Loucy (cell line): ENCODE results near the gene LHFPL2.

Experiments
- H2AFZ ChIP-seq: fragments of 200-600 bp; sonication (generic); 2 replicates; pipeline ENCODE4 v1.6.0; 2016; ENCODE audit warnings: antibody characterized with exemption, mild to moderate bottlenecking, low read length, moderate library complexity
- H3F3A ChIP-seq: fragments of 200-600 bp; 2 replicates; pipeline ENCODE4 v1.6.0; 2016; ENCODE audit warnings: antibody characterized with exemption, low read depth, mild to moderate bottlenecking
- H3K27me3 ChIP-seq: fragments of 200-600 bp; sonication (generic); 2 replicates; pipeline ENCODE4 v1.6.1; 2014; ENCODE audit warnings: low read length, mild to moderate bottlenecking; ENCODE audit not compliant: insufficient read depth, poor library complexity, severe bottlenecking
- H3K36me3 ChIP-seq: fragments of 200-600 bp; sonication (generic); 2 replicates; pipeline ENCODE4 v1.6.1; 2016; ENCODE audit warnings: low read length; ENCODE audit not compliant: insufficient read depth
- H3K4me1 ChIP-seq: fragments of 200-600 bp; sonication (generic); 2 replicates; pipeline ENCODE4 v1.5.1; 2014; ENCODE audit warnings: low read length, mild to moderate bottlenecking; ENCODE audit not compliant: insufficient read depth, poor library complexity, severe bottlenecking
- H3K4me2 ChIP-seq: fragments of 200-600 bp; sonication (generic); 2 replicates; pipeline ENCODE4 v1.6.0; 2014; ENCODE audit warnings: antibody characterized with exemption, low read length, low read depth, mild to moderate bottlenecking; ENCODE audit not compliant: poor library complexity, severe bottlenecking
- H3K4me3 ChIP-seq: fragments of 200-600 bp; sonication (generic); 2 replicates; pipeline ENCODE4 v1.5.1; 2014; ENCODE audit warnings: low read length, mild to moderate bottlenecking, mixed read lengths; ENCODE audit not compliant: poor library complexity, severe bottlenecking
- H3K79me2 ChIP-seq: fragments of 200-600 bp; sonication (generic); 2 replicates; pipeline ENCODE4 v1.6.1; 2014; ENCODE audit warnings: low read length; ENCODE audit not compliant: insufficient read depth
- H3K9ac ChIP-seq: fragments of 200-600 bp; sonication (generic); 2 replicates; pipeline ENCODE4 v1.6.0; 2014; ENCODE audit warnings: mild to moderate bottlenecking, low read depth, low read length, moderate library complexity; ENCODE audit not compliant: poor library complexity, severe bottlenecking
- H3K9me2 ChIP-seq: fragments of 200-600 bp; sonication (generic); replicated peaks from 2 replicates; pipeline ENCODE4 v1.6.1; 2016; ENCODE audit warnings: low read depth, low read length, mixed read lengths
- H3K9me3 ChIP-seq: fragments of 200-600 bp; sonication (generic); 2 replicates; pipeline ENCODE4 v1.6.1; 2014; ENCODE audit warnings: mild to moderate bottlenecking, antibody characterized with exemption, low read length, low read depth; ENCODE audit not compliant: insufficient read depth
- H4K20me1 ChIP-seq: fragments of 200-600 bp; sonication (generic); 2 replicates; pipeline ENCODE4 v1.6.0; 2014; ENCODE audit warnings: antibody characterized with exemption, low read length, mild to moderate bottlenecking; ENCODE audit not compliant: insufficient read depth, poor library complexity, severe bottlenecking
- EZH2phosphoT487 ChIP-seq: fragments of 200-600 bp; IDR thresholded peaks from 2 replicates; pipeline ENCODE4 v1.6.1; 2018; ENCODE audit warnings: antibody characterized with exemption, mild to moderate bottlenecking, moderate library complexity, borderline replicate concordance
- TF ChIP-seq, protein P1 (sequence below): fragments of 200-600 bp; sonication (generic); conservative IDR thresholded peaks from 2 replicates; pipeline ENCODE4 v1.5.1; 2014; ENCODE audit warnings: mild to moderate bottlenecking, antibody characterized with exemption, low read length

The LHFPL2 gene

GRCh38 chr5:78654386-78654785 lies 5.8 kb upstream of the LHFPL2 start:
- no peaks in the 10 kb centered on the region for H3K4me1 ChIP-seq

GRCh38 chr5:78653681-78654366 lies 5.3 kb upstream of the LHFPL2 start:
- no peaks in the 10 kb centered on the region for H3K27me3 ChIP-seq
- H3K79me2 ChIP-seq = no peaks in the 10 kb centered on the region
- H3K36me3 ChIP-seq = no peaks in the 10 kb centered on the region
- no peaks in the 10 kb centered on the region for H3K9me2 ChIP-seq
- no peak overlapping the region for H3K9ac ChIP-seq
- TF ChIP-seq, protein P1, sequence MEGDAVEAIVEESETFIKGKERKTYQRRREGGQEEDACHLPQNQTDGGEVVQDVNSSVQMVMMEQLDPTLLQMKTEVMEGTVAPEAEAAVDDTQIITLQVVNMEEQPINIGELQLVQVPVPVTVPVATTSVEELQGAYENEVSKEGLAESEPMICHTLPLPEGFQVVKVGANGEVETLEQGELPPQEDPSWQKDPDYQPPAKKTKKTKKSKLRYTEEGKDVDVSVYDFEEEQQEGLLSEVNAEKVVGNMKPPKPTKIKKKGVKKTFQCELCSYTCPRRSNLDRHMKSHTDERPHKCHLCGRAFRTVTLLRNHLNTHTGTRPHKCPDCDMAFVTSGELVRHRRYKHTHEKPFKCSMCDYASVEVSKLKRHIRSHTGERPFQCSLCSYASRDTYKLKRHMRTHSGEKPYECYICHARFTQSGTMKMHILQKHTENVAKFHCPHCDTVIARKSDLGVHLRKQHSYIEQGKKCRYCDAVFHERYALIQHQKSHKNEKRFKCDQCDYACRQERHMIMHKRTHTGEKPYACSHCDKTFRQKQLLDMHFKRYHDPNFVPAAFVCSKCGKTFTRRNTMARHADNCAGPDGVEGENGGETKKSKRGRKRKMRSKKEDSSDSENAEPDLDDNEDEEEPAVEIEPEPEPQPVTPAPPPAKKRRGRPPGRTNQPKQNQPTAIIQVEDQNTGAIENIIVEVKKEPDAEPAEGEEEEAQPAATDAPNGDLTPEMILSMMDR = no peak
- no peak for TF ChIP-seq EZH2phosphoT487
- no peak overlapping the region for H3K4me3 ChIP-seq
- no peaks in the 10 kb centered on the region for H3K9me3 ChIP-seq
- H2AFZ ChIP-seq = no peak overlapping the region
- no peaks in the 10 kb centered on the region for H4K20me1 ChIP-seq
- no peak overlapping the region for H3K4me2 ChIP-seq
- no peaks in the 10 kb centered on the region for H3K4me1 ChIP-seq
- H3F3A ChIP-seq = 0 out of 2 replicates have a peak, but pooled peaks cover 4% of the 10 kb centered on the region

More at GRCh38 chr5:78654386-78654785, 5.8 kb upstream of the LHFPL2 start:
- no peaks in the 10 kb centered on the region for H3K9me3 ChIP-seq
- H3K4me2 ChIP-seq = no peak overlapping the region
- no peak overlapping the region for H3K9ac ChIP-seq
- H3K9me2 ChIP-seq = no peaks in the 10 kb centered on the region
- no peaks in the 10 kb centered on the region for H3K79me2 ChIP-seq
- no peak overlapping the region for H2AFZ ChIP-seq
- H3K27me3 ChIP-seq = no peaks in the 10 kb centered on the region
- no peak for TF ChIP-seq EZH2phosphoT487
- TF ChIP-seq, protein P1 = no peak
- H4K20me1 ChIP-seq = no peaks in the 10 kb centered on the region
- no peak overlapping the region for H3K4me3 ChIP-seq
- H3K36me3 ChIP-seq = no peaks in the 10 kb centered on the region
- H3F3A ChIP-seq = 0 out of 2 replicates have a peak, but pooled peaks cover 4% of the 10 kb centered on the region

DNA sequence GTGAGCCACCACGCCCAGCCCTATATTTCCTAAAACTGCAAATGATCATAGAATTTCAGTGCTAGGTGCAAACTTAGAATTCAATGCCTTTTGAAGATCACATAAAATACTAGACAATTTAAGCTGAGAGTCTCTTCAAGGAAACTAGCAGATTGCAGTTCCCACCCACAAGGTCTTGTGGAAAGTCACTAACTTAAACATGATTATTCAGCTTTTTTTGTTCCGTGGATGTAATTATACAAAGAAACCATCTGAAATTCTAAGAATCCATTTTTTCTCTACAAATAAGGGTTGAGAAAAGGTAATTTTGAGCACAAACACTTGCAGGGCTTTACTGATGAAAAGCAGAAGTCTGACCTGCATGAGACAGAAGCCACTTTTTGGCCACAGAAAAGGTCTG lies 4.5 kb upstream of the LHFPL2 start:
- peaks cover under 1% of the 10 kb centered on the region for H3K27me3 ChIP-seq
- TF ChIP-seq EZH2phosphoT487 = no peak
- TF ChIP-seq, protein P1 = no peak
- no peaks in the 10 kb centered on the region for H4K20me1 ChIP-seq
- no peak overlapping the region for H3K4me2 ChIP-seq
- H2AFZ ChIP-seq = no peak overlapping the region
- no peaks in the 10 kb centered on the region for H3K36me3 ChIP-seq
- H3K4me3 ChIP-seq = no peak overlapping the region
- H3F3A ChIP-seq = 0 out of 2 replicates have a peak, but pooled peaks cover 4% of the 10 kb centered on the region
- no peaks in the 10 kb centered on the region for H3K79me2 ChIP-seq
- H3K9me2 ChIP-seq = no peaks in the 10 kb centered on the region
- H3K9me3 ChIP-seq = no peaks in the 10 kb centered on the region
- H3K9ac ChIP-seq = no peak overlapping the region
- H3K4me1 ChIP-seq = no peaks in the 10 kb centered on the region
